Stimulated activated CD8-positive, alpha-beta memory T cell treated with anti-CD3 and anti-CD28 coated beads, Interleukin-15, amount 100 ng/mL, for 48 hours (primary cell): ENCODE results near the gene SLCO3A1.
"Not testable (repeated sequence)": the region's sequence is repeated elsewhere in the genome, so short reads cannot be mapped to it uniquely, and the experiment has no call there.

Source experiments
- DNase-seq, 2 donors: peaks; one replicate each; pipeline ENCODE4 v3.0.0-alpha.2; 2020; ENCODE audit warnings: low read depth in 2 of 2

SLCO3A1 gene

DNA sequence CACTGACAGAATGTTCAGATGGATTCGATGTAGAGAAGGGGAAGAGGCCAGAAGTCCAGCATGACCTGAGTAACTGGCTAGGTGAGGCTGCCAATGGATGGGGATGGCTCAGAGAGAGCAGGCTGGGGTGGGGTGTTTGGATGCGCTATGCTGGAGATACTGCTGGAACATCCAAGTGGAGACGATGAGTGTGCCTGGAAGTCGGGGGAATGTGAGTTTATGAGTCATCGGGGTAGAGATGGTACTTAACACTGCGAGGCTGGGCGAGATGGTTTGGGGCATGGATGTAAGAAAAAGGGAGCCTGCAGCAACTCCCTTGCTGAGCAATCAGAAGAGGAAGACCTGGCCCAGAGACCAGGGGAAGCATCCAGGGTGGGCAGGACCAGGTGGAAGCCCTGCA is 180.7 kb downstream of the SLCO3A1 start:
- DNase-seq = no peak

DNA sequence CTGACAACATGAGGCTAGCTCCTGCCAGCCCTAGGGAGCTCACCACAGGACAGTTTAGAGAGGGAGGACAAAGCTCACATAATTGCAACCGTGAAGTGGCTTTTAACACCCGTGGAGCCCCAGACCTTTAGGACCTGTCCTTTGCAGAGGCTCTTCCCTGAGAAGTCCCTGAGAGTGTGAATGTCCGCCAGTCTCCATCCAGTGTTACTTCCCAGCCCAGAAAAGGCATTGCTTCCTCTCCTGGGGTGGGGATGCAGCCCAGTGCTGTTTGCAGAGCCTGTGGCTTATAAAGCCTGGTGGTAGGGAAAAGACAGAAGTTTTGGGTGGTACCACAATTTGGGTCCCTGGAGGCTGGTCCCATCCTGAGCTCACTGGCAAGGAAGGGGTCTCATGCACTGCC is 182.0 kb downstream of the SLCO3A1 start:
- DNase-seq = no peak

DNA sequence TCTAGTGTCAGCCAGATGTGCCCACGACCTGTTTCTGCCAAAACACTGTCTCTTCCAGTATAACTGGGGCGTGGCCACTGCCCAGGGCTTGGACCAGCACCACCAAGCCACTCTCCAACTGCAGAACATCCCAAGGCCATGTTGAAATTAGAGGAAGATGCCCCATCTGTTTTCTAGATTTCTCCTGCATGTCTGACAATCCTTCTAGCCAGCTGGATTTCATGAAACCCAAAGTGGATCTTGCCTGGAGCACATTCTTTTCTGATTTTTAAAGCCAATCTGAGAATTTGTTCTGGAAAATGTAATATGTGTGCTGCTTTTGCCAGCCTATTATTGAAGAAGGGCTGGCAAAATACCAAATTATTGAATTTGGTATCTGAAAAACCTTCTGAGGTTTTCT is 182.5 kb downstream of the SLCO3A1 start:
- no peak for DNase-seq

DNA sequence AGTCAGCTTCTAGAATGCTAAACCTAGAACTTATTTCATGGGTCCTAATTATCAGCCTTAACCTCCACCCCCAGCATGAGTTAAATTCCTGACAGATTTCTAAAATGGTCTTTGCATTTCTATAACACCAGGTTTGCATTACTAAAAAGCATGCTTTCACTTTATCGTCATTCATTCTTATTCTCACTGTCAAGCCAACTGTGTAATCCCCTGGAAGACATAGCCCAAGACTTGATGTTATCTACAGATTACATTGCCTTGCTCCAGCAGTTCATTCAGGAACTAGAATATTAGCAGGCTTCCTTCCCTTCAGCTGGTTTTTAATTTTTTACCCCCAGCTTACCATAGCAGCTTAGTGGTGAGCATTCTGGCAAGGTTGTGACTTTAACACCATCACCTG is 184.0 kb downstream of the SLCO3A1 start:
- DNase-seq = no peak

DNA sequence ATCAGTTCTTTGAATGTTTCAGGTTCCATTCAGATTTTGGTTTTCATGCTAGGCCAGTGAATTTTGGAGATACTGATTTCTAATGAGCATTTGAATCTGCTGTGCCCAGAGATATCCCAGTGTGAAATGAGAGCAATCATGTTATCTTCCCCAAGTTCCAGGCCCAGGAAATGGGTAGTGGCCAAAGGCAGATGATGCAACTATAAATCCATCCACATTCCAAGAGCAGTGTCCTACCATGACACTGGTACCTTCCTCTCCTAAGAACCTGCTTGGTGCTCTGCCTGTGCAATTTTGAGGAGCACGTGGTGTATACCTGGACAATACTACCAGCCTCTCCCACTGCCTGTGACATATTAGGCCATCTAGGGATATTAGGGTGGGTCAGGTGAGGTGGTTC is 186.8 kb downstream of the SLCO3A1 start:
- DNase-seq = no peak

DNA sequence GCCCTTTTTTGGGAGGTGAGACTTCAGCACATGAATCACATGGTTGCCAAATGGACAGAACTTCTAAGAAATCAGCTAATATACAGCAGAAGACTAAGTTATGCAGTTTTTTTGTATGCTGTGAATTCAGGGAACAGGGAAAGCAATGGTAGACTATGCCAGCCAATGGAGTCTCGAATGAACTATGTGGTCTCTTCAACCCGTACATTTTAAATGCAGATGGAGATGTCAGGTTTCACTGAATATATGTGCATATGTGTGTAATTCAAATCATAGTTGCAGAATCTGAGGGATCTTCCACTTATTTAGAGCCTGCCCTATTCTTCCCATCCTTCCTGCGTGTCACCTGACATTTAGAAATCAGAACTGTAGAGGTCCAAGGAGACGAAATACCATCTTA is 187.9 kb downstream of the SLCO3A1 start:
- no peak for DNase-seq

DNA sequence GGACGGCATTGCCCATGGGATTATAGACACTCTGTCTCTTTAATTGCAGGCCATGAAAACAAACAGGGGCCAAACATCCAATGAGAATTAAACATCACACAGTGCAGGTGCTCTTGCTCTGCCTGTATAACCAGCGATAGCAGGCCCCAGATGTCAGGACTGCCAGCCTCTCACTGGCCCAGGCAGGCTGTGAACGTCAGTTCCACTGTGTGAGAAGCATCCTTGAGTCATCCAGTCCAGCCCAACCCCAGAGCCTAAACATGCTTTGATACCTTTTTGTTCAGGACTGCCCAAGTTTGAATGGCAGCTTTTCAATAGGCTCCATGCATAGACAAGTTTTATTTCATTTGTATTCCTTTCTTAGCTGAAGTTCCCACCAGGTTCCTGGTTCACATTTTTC is 189.8 kb downstream of the SLCO3A1 start:
- DNase-seq = no peak

DNA sequence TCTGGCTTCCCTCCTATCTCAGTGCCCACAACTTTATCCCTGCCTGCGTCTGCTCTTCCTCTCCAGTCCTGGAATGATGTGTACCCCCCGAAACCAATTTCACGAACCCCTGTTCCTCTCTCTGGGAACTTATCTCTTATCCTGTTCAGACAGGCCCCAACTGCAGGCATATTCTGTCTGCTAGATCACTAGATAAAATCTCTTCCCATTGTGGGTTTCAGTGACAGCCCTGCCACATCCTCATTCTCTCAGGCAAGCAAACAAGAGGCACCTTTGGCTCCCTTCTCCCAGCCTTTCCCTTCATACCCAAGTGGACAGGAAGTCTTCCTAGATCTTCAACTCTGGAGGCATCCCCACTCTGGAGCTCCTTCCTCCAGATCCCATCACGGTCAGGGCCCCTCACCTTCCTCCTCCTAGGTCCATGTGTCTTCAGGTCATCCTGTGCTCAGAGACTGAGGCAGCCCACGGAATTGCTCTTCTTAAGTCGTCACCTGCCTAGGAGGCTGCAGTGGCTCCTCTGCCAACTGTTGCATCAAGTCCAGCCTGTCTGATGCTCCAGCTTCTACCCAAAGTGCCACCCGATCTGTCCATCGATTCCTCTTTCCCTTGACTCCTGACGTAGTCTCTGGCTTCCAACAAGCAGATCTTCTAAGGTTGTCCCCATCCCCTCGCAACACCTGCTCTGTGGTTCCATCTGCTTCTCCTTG is 190.8 kb downstream of the SLCO3A1 start:
- no peak for DNase-seq

DNA sequence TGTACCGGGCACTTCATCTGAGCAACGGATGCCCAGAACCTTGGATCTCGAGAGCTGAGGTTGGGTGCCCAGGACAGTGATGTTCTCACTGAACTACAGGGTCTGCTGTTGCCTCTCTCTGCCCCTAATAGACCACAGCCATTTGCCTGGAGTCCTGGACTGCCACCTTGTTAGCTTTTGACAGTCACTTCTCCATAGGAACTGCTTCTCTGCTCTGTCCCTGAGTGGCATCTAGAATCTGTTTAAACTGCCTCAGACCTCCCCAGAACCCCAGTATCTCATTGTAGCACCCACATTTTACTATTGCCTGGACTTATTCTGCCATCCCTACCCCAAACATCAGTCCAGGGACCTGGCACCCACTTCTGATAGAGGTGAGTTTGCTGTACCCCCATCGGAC is 194.4 kb downstream of the SLCO3A1 start:
- no peak for DNase-seq

DNA sequence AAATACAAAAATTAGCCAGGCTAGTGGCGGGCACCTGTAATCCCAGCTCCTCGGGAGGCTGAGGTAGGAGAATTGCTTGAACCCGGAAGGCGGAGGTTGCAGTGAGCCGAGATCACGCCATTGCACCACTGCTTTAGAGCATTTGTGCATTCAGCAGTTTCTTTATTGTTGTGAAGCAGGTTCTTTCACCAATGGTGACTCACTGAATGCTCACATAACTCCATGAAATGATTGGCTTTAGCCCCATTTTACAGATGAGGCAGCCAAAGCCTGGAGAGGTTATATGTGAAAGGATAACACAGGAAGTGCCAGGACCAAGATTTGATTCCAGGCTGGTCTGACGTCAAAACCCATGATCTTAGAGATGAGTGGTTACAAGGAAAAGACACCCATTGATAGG is 195.2 kb downstream of the SLCO3A1 start:
- no peak for DNase-seq

DNA sequence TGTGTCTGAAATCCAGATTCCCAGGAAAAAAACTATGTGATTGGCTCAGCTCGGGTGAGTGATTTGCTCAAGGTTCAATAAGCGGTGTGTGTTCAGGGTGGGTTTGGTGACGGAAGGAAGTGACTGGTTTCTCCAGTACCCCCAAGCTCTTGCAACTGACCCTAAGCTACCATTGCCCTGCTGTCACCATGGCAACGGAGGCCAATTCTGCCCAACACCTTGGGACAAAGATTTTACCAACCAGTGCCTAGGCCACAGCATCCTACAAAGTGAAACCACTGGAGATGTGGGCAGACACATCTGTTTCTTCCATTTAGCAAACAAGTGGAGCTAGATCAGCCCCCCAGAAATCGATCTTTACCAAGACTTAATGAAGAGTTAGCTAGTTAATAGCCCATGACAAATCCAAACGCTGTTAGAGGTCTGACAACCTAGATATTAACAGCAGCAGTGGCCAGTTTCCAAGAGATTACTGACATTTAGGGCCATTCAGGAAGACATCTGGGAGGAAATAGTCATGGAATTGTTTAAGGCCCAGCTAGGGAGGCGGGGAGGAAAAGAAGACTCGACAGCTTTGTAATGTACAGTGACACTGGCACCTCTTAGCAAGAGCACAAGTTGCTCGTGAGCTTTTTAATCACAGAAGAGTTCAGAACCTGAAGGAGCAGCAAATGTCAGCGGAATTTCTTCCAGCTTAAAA is 195.9 kb downstream of the SLCO3A1 start:
- DNase-seq = no peak

DNA sequence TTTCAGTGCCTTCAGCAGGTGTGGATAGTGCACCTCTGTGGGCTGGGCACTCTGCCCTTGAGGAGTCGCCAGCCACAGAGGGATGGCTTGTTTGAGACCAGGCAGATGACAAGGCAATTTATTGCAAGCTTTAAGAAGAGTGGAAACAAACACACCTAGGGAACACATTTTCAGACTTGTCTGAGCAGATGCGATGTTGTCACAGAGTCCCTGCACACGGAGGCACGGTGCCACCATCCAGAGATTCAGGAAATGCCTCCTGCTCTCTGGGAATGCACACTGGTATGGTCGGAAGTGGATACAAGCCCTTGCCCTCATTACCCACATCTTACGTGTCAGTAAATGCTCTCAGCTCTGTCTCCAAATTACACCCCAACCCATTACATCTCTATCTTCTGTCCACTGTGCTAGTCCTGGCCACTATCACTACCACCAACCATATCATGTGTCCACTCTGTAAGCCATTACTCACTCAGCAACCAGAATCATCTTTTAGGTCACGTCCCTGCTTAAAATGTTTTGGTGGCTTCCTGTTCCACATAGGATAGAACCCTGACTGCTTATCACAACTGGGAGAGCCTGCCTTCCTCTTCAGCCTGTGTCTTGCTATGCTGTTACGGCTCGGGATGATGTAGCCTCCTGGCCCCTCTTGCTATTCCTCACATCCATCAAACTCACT is 196.9 kb downstream of the SLCO3A1 start:
- DNase-seq = no peak

DNA sequence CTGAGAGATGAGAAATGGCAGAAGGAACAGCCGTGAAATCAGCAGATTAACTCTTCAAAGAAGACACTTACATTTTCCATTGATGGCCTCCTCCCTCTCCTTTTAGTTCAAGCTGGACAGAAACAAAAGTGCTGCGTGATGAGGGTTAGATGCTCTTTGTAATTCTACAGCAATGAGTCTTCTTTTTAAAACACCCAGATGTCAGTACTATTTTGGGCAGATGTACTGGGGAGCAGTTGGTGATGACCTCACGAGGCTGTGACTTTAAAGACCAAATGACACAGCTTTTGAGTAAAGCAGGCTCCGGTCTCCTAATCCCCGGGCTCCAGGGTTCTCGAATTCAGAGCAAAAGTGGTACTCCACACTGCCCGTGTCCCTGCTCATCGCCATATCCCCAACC is 198.2 kb downstream of the SLCO3A1 start:
- no peak for DNase-seq

DNA sequence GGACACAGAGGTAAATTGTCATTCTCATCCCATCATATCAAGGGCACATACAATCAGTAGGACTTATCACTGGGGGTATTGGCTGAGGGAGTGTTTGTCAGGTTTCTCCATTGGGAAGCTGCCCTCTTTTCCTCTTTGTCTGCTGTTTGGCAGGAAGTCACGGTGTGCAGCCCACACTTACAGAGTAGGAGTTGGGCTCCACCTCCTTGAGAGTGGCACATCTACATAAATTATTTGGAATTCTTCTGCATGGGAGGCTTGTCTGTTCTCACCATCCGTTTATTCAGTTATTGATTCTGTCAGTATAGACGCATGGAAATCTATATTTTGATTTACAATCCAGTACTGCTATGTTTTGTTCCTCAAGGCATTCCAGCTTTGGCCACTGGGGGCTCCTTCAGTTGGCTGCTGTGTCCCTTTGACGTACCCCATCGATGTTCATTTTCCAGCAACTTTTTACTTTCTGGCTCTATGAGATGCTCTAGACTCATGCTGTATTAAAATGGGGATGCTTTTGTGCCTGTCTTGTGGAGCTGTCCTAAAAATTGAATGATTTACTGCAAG is 200.3 kb downstream of the SLCO3A1 start:
- DNase-seq = no peak

DNA sequence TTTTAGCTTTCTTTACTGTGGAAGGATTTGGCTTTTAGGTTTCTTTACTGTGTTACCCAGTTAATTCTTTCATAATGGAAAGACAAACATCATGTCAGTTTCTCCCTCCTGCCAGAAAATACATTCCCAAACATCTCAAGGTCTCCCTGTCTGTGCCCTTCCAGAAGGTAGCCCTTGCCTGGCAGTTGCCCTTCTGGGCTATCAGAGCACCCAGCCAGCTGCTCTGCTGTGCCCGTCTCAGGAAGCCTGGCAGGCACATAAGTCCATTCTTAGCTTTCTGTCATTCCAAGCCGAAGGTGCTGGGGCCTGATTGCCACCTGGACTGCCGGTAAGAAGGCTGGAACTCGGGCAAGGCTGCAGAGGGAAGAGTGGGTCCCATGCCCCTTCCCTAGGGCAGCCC is 203.4 kb downstream of the SLCO3A1 start:
- DNase-seq = no peak

DNA sequence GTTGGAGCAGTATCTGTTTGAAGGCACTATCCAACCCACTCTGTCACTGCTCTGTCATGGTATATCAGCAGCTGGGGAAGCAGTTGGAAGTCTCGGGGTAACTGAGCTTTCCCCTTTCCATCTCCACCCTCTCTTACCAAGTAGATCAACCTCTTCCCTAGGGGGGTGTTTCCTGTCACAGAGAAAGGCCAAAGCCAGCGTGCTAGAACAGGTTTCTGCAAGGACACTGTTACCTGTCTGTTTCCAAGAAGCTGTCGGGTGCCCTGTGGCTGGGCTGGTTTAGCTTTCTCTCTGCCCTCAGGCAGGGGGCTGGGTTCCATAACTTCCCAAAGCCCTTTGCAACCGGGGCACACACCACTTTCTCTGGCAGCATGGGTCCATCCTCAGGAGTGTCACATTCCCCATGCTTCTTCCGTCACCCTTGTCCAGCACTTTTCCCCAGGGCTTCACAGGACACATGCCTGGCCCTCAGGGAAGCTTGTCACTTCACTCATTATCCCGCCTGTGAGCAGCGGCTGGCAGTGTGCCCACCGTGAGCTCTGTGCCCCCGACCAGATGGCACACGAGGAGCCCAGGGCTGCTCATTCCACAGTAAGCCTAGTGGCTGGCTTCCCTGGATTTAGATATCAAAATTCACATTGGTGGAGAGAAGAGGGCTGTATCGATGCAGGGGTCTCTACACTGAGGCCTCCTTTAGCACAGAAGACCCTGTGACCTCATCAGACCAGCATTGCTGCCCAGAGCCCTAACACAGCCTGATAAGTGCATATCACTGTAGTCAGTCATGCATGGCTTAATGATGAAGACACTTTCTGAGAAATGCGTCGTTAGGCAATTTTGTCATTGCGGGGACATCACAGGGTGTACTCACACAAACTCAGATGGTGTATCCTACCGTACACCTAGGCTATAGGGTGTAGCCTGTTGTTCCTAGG is 205.8 kb downstream of the SLCO3A1 start:
- no peak for DNase-seq

DNA sequence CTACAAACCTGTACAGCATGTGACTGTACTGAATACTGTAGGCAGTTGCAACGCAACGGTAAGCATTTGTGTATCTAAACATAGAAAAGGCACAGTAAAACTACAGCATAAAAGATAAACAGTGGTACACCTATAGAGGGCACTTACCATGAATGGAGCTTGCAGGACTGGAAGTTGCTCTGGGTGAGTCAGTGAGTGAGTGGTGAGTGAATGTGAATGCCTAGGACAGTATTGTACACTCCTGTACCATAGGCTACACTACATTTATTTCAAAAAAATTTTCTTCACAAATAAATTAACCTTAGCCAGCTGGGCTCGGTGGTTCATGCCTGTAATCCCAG is 206.4 kb downstream of the SLCO3A1 start:
- not testable (repeated sequence) for DNase-seq

DNA sequence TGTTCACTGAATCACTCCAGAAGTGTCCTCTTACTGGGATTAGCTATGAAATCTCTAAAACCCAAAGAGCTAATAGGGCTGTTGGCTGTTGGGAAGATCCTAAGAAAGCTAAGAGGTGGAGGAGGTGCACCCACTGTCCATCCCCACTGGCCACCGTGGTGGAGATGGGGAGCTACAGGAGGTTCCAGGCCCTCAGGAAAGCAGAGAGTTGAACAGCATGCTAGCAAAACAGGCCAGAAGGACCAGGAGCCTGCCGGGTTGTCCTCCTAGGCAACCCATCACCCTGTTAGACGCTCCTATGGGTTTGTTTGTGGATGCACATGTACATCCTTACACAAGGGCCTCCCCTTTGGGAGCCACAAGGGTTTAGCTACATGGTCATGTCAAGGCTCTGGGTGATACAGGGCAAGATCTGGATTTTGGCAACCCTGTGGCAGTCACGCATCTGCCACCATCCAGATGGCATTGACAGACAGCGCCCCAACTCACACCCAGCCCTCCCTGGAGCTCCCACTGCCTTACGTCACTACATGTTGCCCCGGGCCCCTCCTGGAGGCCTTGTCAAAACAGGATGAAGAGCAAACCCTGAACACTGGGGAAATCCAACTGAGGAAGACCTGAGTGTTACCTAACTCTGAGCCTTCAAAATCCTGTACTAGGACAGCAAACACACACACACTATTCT is 208.1 kb downstream of the SLCO3A1 start:
- DNase-seq = no peak

DNA sequence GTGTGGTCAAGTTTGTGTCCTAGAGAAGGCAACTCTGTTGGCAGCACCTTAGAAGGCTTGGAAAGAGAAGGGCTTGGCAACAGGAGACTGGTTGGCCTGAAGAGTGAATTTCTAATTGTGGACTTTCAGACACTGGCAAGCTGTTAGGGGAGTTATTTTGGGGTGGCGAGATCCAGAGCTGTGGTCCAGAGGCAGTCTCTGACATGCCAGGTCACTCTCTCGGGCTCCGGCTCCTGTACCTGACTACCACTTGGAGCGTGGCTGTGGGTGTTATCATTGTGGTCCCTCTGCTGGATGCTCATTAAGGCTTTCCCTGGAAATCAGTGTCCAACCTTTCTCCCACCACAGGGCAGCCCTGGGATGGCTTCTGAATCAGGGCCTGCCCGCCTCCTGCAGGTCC is 209.0 kb downstream of the SLCO3A1 start:
- no peak for DNase-seq

DNA sequence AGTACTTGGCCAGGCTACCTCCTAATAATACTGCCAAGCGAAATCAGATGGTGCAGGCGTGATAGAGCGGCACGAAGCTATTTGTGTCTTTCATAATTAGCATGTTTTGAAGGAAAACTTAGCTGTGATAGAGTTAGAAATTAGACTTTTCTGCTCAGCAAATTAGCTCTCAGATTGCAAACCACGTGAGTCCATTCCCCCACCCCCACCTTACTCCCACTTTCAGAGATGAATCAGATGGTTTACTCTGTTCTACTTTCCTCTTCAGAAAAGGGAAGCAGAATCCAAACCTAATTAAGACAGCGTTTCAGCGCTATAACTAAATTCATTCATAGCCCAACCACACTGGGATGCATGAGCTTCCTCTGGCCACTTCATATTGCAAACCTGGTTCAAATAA is 214.6 kb downstream of the SLCO3A1 start:
- no peak for DNase-seq
